ENCODE data around the gene TRMU.
A peak's percentile ranks its signal among the peaks of the same experiment; 100 is the strongest.

Gene TRMU

DNA sequence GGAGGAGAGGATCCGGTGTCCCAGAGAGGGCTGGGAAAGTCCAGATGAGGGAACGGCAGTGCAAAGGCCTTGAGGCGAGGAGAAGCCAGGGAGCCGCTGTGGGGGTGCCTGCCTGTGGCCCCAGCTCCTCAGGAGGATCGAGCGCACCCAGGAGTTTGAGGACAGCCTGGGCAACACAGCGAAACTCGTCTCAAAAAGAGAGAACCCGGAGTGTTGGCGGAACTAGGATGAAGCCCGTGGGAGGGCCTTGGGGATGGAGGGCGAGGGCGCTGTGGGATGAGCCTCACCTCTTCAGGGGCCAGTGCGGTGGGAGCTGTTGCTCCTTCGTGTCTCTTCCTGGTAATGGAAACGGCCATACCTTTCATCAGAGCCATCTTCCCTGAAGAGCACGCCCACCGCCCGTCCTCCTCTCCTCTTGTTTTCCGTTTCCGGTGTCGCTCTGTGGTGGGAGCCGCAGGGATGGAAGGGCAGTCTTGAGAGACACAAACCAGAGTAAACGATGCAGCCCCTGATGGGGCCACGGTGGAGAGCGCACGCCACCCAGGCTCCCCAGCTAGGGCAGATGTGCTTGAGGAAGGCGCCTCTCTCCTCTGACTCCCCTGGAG, 15.7 kb downstream of the TRMU start:
- TF ChIP-seq, protein P1, sequence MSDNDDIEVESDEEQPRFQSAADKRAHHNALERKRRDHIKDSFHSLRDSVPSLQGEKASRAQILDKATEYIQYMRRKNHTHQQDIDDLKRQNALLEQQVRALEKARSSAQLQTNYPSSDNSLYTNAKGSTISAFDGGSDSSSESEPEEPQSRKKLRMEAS (IDR thresholded peaks at IDR 0.05): no peak
- TF ChIP-seq EP300 (IDR thresholded peaks at IDR 0.05; ENCODE audit: borderline replicate concordance) (no peak), CEBPB (IDR thresholded peaks at IDR 0.05) (no peak), NFIC (IDR thresholded peaks at IDR 0.05) (no peak), TEAD4 (IDR thresholded peaks at IDR 0.05) (no peak), TCF12 (IDR thresholded peaks at IDR 0.05; ENCODE audit: low read depth) (no peak), RAD21 (IDR thresholded peaks at IDR 0.05; ENCODE audit: low read depth) (no peak)
- TF ChIP-seq, protein P2, sequence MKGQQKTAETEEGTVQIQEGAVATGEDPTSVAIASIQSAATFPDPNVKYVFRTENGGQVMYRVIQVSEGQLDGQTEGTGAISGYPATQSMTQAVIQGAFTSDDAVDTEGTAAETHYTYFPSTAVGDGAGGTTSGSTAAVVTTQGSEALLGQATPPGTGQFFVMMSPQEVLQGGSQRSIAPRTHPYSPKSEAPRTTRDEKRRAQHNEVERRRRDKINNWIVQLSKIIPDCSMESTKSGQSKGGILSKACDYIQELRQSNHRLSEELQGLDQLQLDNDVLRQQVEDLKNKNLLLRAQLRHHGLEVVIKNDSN (IDR thresholded peaks at IDR 0.05): no peak

- TF ChIP-seq CEBPB (IDR thresholded peaks at IDR 0.05): no peak
Observed at GRCh38 chr22:46351767-46352166, 16.3 kb downstream of the TRMU start.

GRCh38 chr22:46352276-46352675, 16.8 kb downstream of the TRMU start:
- TF ChIP-seq EP300 (IDR thresholded peaks at IDR 0.05; ENCODE audit: borderline replicate concordance): no peak
- TF ChIP-seq YY1 (IDR thresholded peaks at IDR 0.05; ENCODE audit: low read depth): no peak
- no peak for TF ChIP-seq TEAD4 (IDR thresholded peaks at IDR 0.05)

- TF ChIP-seq, protein P3, sequence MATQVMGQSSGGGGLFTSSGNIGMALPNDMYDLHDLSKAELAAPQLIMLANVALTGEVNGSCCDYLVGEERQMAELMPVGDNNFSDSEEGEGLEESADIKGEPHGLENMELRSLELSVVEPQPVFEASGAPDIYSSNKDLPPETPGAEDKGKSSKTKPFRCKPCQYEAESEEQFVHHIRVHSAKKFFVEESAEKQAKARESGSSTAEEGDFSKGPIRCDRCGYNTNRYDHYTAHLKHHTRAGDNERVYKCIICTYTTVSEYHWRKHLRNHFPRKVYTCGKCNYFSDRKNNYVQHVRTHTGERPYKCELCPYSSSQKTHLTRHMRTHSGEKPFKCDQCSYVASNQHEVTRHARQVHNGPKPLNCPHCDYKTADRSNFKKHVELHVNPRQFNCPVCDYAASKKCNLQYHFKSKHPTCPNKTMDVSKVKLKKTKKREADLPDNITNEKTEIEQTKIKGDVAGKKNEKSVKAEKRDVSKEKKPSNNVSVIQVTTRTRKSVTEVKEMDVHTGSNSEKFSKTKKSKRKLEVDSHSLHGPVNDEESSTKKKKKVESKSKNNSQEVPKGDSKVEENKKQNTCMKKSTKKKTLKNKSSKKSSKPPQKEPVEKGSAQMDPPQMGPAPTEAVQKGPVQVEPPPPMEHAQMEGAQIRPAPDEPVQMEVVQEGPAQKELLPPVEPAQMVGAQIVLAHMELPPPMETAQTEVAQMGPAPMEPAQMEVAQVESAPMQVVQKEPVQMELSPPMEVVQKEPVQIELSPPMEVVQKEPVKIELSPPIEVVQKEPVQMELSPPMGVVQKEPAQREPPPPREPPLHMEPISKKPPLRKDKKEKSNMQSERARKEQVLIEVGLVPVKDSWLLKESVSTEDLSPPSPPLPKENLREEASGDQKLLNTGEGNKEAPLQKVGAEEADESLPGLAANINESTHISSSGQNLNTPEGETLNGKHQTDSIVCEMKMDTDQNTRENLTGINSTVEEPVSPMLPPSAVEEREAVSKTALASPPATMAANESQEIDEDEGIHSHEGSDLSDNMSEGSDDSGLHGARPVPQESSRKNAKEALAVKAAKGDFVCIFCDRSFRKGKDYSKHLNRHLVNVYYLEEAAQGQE (IDR thresholded peaks at IDR 0.05; ENCODE audit: low read depth): no peak
- TF ChIP-seq TAF1 (IDR thresholded peaks at IDR 0.05; ENCODE audit: low read depth) (peak; percentile 22; the same call in 1 of the 2 replicates), TCF12 (IDR thresholded peaks at IDR 0.05; ENCODE audit: low read depth) (peak; percentile 83), NFIC (IDR thresholded peaks at IDR 0.05) (peak; percentile 54), RAD21 (IDR thresholded peaks at IDR 0.05; ENCODE audit: low read depth) (peak; percentile 25; the same call in 1 of the 2 replicates), EP300 (IDR thresholded peaks at IDR 0.05; ENCODE audit: borderline replicate concordance) (peak; percentile 66; the same call in 1 of the 2 replicates), TEAD4 (IDR thresholded peaks at IDR 0.05) (peak; percentile 81), YY1 (IDR thresholded peaks at IDR 0.05; ENCODE audit: low read depth) (0 out of 2 replicates have a peak, but pooled peaks have one; percentile 4), ZBTB7A (IDR thresholded peaks at IDR 0.05; ENCODE audit: low read depth) (no peak)
- TF ChIP-seq, protein P2 (IDR thresholded peaks at IDR 0.05): peak; percentile 90
- TF ChIP-seq, protein P1 (IDR thresholded peaks at IDR 0.05): peak; percentile 95
Observed at GRCh38 chr22:46352691-46353386, 17.3 kb downstream of the TRMU start.

DNA sequence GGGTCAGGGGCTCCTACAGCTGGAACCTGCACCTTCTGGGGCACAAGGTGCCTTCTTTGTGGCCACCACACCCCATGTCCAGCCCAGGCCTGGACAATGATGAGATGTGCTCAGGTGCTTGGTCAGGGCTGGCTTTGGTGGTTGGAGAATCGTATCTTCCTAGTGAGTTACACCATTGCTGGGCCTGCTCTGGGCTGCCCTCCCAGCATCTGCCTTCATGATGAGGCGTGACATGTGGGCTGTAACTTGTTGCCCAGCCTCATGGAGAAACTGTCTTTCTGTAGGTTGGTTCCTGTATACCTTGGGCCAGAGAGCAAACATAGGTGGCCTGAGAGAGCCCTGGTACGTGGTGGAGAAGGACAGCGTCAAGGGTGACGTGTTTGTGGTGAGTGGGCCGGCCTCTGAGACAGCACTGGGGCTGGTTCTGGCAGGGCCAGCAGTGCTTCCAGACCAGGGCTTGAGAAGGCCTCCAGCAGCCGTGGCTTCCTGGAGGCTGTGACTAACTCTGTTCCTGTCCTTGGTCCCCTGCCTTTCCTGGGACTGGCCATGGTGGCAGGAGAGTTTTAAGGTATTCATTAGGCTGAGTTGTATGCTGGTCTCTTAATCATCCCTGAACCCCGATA, 18.1 kb downstream of the TRMU start:
- no peak for TF ChIP-seq CREB1 (IDR thresholded peaks at IDR 0.05; ENCODE audit: low read depth)
- TF ChIP-seq EP300 (IDR thresholded peaks at IDR 0.05; ENCODE audit: borderline replicate concordance): no peak
- TF ChIP-seq TCF12 (IDR thresholded peaks at IDR 0.05; ENCODE audit: low read depth): no peak

DNA sequence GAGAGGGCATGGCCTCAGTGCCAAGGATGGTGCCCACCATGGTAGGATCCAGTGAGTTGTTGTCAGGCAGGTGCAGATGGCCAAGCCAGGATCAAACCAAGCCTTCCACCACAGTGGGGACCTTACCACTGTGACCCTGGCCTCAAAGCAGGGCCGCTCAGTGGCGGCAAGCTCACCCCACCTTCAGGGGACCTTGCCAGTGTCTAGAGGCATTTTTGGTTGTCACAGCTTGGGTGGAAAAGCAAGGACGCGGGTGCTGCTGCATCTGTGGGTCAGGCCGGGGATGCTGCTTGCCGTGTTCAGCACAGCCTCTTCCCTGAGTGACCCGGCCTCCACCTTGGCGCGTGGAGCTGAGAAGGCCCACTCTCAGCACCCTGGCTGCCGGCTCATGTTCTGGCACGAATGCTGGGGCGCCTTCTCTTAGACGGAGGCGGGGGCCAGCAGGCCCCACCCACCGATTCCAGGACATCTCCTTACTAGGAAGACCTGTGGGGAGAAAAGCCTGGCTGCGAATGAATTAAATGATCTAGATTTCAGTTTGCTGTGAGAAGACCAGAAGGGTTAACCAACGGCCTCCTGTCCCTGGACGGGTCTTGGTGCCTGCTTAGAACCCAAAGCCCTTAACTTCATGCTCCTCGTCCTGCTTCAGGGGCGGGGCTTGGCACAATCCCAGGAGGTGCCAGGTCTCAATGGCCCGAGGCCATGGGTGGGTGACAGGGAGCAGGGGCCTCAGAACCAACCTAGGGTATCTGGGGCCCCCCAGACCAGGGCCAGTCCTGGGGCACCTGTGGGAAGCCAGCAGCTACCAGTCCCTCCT, 18.9 kb downstream of the TRMU start:
- TF ChIP-seq TEAD4 (IDR thresholded peaks at IDR 0.05): no peak
- no peak for TF ChIP-seq EGR1 (IDR thresholded peaks at IDR 0.05)
- TF ChIP-seq, protein P1 (IDR thresholded peaks at IDR 0.05): no peak
- TF ChIP-seq EP300 (IDR thresholded peaks at IDR 0.05; ENCODE audit: borderline replicate concordance): no peak
- TF ChIP-seq NFIC (IDR thresholded peaks at IDR 0.05): no peak
- no peak for TF ChIP-seq ZBTB7A (IDR thresholded peaks at IDR 0.05; ENCODE audit: low read depth)
- TF ChIP-seq, protein P2 (IDR thresholded peaks at IDR 0.05): no peak
- no peak for TF ChIP-seq TAF1 (IDR thresholded peaks at IDR 0.05; ENCODE audit: low read depth)
- TF ChIP-seq, protein P3 (IDR thresholded peaks at IDR 0.05; ENCODE audit: low read depth): no peak
- TF ChIP-seq FOXM1 (IDR thresholded peaks at IDR 0.05; ENCODE audit: borderline replicate concordance, low read depth): no peak
- no peak for TF ChIP-seq RAD21 (IDR thresholded peaks at IDR 0.05; ENCODE audit: low read depth)
- TF ChIP-seq CREB1 (IDR thresholded peaks at IDR 0.05; ENCODE audit: low read depth): no peak
- TF ChIP-seq CEBPB (IDR thresholded peaks at IDR 0.05): no peak

Data from Ishikawa (cell line).